Measurements from ENCODE around the gene PIK3AP1.
"Not testable (repeated sequence)": the region's sequence is repeated elsewhere in the genome, so short reads cannot be mapped to it uniquely, and the experiment has no call there.

The PIK3AP1 gene

DNA sequence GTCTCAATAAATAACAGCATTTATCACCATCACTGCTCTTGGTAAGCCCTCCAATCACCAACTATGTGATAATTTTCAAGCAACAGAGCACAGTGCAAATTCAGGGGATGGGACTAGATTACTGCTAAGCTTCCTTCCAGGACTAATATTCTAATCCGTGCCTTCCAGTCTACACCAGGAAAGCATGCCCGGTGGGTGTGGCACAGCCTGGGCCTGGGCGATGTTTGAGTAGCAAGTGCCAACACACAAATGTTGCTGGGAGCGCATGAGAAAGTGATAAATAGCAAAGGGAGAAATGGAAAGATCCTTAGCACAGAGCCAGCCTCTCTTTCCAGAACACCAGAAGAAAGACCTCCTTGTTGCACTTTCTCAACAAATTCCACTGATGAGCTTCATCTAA lies 120.0 kb downstream of the PIK3AP1 start:
- no peak for DNase-seq

DNA sequence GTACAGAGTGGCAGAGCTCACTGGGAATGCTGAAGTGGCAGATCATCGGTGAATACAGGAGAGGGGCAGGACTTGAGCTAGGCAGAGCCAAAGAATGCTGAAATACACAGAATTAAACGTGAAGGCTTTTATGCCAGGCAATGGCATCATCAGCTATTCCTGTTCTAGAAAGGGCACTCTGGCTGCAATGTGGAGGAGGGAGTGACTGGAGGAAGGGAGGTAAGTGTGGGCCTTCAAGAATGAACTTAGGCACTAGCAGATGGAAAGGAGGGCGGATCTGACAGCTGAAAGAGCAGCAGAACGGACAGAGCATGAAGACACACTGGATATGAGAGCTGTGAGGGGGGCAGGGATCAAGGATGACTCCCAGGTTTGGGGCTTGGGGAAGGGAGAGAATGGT lies 121.5 kb downstream of the PIK3AP1 start:
- no peak for DNase-seq

DNA sequence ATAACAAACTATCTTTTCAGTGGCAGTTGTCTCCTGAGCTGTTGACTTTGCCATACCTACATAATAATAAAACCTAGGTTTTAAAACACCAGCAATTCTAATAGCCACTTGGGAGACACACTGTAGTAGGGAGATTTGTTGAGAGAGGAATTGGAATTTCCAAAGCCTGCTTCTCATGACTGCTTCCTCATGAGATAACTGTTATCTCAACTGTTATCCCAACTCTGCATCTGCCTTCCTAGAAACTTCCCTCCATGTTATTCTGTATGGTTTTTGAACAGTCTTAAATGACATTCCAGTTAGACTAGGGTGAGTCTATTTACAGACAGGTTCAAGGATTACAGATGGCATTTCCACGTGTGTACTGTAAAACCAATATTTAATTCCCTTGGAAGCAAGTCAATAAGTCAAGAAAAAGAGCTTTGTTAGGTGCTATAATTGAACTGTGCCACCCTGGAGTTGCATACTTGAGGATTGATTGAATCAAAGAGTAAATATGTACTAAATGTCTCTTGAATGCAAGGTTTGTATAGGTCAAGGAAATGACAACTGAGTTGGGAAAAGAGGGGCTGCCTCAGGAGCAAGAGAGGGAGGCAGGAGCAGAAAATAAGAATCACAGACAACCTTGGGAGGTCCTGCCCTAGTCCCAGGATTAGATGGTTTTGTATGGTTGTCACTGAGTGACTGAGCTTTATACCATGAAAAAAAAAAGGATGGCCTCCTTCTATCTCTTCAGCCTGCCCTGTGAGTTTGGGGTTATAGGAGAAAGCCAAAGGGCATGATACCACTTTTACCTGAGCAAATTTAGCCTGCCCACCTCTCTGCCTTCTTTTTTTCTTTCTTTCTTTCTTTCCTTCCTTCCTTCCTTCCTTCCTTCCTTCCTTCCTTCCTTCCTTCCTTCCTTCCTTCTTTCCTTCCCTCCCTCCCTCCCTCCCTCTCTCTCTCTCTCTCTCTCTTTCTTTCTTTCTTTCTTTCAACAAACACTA lies 123.6 kb downstream of the PIK3AP1 start:
- DNase-seq = no peak

DNA sequence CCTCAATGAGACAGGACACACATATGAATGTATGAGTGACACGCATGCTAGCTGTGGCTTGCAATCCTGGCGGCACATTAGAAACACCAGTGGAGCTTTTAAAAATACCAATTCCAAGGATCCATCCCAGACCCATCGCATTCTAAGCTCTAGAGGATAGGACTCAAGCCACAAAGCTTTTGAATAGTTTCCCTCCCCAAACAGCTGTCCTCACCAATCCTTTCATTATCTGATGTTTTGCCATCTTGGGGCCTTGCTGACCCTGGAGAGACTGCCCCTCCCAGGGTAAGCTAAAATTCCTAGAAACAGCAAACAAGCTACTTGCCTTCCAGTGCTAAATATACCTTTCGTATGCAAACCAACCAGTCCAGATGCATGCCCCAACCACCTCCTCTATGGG lies 124.6 kb downstream of the PIK3AP1 start:
- DNase-seq = no peak

DNA sequence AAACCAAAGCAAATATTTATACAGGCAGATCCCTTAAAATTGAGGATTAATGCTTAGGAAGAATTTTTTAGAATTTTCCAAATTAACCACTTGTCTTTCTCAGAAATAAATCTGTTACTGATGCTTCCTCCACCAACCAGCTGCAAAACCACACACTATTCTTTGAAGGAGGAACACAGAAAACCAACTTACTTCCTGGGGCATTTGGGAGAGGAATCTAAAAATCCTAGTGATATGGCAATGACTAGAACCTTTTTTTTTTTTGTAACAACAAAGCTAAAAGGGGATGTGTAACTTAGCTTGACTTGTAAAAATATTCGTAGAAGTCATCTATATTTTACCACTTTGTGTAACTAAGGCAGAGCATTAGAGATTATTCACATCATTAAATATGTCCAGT lies 128.4 kb downstream of the PIK3AP1 start:
- DNase-seq = no peak

DNA sequence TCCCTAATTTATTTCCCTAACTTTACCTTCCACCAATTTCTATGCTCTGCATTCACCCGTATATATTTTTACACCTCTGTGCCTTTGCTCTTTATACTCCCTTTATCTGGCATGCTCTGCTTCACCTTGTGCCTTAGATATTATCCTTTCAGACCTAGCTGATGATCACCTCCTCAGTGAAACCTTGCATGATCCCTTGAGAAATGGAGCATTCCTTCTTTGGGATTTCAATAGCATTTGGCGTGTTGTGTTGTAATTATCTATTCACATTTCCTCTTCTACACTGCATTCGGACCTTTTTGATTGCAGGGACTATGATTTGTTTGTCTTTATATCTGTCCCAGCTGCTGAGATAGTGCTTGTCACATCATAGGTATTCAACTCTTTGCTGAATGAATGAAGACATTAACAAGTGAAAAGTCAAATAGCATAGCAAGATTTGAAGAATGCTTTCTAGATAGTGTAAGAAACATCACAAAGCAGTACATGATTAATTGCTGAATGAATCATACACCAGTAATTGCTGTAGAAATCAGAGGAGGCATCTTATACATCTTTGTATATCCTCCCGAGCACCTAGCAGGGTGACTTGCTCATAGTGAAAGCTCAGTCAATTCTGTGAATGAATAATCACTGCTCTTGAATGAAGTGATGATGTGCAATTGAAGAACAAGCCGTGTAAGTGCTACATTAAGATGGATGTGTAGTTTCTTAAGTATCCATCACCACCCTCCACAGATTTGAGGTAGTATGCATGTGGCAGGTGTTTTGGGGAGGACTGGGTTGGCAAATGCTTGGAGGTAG lies 131.5 kb downstream of the PIK3AP1 start:
- DNase-seq = peak; percentile 47

DNA sequence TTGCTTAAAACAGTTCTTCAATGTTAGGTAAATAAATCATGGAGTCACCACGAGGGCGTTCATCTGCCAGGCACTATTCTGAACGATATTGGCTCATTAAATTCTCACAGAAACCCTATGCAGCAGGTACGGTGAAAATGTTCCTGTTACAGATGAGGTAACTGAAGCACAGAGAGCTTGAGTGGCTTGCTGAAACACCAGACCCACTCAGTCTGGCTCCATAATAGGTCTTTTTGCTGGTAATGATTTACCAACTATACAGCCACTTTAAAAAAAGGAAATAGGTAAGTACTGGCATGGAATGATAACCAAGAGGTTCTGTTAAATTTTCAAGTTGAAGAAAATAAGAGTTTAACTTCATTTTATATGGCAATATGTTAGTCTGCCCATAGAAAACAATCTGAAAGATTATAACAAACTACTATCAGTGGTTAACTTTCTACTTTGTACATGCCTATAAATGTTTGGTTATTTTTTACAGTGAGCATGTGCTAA lies 132.2 kb downstream of the PIK3AP1 start:
- DNase-seq = no peak

DNA sequence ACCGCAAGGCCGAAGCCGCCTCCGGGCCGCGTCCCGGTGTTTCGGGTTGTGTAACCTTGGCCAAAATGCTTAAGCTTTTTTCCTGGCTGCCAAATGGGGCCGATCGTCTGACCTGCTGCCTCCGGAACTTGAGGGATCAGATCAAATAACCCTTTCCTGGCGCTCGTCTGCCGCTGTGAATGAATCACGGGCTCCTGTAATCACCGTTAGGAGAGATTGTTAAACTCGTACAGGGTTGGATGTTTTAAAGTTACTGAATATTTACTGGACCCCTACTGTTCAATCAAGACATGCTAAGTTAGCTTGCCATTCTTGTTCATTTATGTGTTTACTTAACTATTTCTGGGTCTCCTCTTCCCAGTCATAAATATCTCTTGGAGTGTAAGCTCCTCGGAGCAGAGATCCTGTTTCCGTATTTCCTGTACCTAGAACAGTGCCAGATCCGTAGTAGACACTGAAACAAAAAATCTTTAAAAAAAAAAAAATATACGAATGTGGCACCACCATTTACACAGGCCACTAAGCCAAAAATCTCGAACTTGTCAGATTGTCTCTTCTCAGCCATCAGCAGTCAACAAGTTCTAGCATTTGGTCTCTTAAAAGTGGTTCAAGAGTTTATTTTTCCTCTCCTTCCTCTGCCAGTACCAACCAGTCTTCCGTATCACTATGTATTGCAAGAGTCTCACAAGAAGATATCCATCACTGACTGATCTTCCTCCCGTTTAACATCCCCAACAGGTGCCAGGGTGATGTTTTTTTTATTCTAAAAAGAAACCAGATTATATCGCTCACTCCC lies 132.9 kb downstream of the PIK3AP1 start:
- DNase-seq = peak; percentile 58

DNA sequence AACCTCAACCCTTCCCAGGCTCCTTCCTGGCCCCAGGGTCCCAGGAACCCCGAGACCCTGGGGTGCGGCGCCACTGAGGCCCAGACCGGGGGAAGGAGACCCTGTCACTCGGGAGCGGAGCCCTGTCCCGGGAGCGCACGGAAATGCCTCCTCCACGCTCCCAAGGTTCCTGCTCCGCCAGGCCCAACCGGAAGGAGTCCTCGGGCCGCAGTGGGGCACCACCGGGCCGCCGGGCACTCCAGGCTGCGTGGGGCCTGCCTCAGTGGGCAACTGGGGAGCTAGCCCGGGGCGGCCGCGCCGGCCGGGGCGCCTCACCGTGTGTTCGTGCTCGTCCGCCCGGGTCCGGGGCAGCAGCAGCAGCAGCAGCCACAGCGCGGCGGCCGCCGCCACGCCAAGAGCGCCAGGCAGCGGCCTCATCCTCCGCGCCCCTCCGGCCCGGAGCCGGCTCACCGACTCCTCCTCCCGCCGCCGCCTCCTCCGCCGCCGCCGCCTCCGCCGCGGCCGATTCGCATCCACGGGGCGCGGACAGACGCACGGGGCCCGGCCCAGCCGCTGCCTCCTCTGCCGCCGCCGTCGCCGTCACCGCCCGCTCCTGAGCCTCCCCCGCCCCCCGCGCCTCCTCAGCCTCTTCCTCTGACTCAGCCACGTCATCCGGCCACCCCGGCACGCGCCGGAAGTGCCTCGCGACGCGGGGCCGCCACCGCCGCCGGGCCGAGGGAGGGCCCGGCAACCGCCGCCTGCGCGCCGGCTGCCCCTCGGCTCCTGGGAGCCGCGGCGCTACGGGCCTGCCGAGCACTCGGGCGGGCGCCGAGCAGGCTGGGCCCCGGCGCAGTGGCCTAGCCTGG lies 133.7 kb downstream of the PIK3AP1 start, which contains the start of gene TM9SF3:
TM9SF3 (minus strand) TSS at position 594 of the 845 bp plus-strand sequence; CDS start at position 417, 177 bp downstream.
- peak; percentile 95 for DNase-seq

DNA sequence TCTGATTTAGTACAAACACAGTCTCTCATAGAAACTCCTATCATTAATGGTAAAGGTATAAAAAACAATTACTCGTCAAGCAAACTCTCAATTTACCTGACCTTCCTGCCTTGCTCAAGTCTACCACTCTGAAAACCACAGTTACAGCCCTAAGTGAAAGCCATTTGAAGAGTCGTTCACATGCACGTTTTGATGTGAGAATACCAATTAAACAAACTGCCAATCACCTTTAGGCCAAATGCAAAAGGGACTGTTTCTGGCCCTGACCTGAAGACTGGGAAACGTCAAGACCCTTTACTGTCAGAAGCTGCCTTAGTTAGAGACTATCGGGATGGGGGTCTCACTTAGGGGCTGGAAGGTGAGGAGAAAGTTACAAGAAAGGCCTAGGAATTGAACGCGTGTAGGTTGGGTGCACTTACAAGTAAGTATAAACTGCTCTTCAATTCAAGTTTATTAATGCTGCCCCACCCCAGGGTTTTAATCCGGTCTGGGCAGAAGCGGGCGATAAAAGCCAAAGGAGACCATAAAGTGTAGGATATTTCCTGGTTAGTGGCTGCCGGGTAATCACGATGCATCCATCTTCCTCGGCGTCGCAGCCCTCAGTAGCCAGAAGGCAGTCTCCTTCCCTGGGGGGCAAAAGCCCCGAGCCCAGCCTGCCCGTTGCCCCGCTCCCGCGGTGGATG lies 134.4 kb downstream of the PIK3AP1 start:
- no peak for DNase-seq

DNA sequence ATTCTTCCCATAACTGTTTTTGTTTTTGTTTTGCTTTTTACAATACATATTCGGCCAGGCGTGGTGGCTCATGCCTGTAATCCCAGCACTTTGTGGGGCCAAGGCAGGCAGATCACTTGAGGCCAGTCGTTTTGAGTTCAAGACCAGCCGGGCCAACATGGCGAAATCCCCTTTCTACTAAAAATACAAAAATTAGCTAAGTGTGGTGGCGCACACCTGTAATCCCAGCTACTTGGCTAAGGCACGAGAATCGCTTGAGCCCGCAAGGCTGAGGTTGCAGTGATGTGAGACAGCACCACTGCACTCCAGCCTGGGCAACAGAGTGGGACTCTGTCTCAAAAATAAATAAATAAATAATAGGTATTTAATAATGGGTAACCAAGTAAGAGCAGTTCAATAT lies 135.8 kb downstream of the PIK3AP1 start:
- no peak for DNase-seq

DNA sequence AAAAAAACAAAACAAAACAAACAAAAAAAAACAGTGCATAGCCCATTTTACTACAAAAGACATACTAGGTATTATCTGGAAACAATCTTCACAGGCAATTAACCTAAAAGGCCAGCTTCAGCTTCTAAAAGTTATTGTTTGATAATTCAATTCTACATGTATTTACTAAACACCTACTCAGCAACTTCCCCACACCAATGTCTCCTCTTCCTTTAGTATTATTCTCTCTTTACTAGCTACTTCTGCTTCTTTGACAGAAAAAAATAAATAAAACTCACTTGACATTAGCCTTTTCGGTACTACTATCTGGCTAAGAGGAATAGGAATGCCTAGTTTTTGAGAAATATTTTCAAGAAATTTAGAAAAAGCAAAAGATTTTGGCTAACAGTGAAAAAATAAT lies 136.3 kb downstream of the PIK3AP1 start:
- DNase-seq = no peak

DNA sequence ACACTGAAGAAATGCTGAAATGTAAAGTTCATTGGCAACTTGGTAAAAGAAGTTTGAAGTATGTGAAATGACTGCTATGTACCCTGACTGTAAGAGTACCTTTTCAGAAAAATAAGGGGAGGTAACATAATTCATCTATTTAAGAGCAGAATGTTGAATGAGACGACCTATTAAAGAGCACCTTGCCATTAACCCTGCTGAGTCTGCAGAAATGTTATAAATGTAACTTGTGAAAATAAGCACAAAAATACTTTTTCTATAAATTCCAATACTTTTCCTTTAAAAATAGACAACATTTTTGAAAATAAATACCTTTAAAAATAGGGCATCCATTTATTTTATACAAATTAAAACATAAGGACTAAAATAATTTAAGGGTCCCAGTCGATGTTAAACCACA lies 141.2 kb downstream of the PIK3AP1 start:
- no peak for DNase-seq

DNA sequence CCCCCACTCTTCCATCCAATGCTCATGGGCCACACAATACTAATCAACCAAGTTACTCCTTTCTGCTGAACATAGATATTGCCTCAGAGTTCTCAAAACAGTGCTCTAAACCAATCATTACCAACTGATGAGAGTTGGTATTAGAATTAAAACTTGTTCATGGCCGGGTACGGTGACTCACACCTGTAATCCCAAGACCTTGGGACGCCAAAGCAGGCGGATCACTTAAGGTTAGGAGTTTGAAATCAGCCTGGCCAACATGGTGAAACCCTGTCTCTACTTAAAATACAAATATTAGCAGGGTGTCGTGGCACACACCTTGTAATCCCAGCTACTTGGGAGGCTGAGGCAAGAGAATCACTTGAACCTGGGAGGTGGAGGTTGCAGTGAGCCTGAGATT lies 141.7 kb downstream of the PIK3AP1 start:
- no peak for DNase-seq

DNA sequence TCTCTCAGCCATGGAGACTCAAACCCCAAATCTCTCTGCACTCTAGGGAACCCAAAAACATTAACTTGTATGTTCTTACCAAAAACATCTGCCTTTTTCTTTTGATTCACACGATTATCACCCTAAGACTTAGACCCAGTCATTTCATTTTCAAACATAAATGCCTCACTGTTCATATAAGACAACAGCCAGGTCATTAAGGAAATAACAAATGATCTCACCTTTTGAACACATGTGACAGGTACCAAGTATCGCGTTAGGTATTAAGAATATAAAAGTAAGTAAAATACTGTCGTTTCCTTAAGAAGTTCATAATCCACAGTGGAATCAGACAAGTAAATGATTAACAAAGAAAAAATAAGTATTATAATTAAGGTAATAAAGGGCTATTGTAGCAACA lies 142.3 kb downstream of the PIK3AP1 start:
- no peak for DNase-seq

DNA sequence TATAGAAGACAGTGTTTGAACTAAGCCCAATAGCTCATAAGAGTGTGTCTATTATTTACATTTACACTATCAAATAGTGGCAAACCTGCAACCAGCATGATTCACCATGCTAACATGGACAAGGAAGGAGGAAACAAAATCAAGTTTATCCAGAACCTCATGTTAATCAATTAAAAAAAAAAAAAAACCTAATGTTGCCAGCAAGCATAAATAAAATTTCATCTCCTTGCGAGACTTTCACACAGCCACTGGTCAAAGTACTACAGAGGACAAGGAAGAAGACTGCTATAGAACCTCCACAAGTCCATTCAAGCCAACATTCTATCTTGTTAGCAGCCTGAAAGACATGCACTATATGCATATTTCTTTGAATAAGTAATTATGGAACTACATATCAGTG lies 143.2 kb downstream of the PIK3AP1 start:
- DNase-seq = no peak

DNA sequence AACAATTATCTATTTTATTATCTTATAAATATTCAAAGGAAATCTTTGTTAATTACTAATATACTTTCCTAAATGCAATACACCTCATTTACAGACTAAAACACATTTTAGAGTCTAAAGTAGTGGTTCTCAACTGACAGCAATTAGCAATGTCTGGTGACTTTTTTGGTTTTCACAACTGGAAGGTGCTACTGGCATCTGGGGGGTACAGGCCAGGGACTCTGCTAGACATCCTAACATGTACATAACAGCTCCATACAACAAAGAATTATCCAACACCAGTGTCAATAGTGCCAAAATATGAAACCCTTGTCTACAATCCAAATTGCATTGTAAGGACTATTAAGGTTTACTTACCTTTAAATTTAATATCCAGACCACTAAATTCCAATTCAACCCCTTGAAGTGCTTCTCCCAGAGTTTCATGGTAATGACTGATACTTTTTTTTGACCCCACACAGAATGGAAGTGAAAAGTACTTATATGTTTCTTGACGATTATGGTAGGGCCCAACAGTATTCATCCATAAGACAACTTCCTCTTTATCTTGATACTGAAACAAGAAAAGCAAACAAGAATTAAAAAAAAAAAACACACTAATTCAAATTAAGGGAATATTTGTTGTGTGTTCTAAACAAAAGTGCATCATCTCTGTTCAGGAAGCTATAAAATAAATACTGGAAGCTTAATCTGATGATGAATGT lies 143.9 kb downstream of the PIK3AP1 start:
- no peak for DNase-seq

DNA sequence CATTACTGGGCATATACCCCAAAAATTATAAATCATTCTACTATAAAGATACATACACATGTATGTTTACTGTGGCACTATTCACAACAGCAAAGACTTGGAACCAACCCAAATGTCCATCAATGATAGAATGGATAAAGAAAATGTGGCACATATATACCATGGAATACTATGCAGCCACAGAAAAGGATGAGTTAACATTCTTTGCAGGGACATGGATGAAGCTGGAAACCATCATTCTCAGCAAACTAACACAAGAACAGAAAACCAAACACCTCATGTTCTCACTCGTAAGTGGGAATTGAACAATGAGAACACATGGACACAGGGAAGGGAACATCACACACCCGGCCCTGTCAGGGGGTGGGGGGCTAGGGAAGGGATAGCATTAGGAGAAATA lies 145.8 kb downstream of the PIK3AP1 start:
- DNase-seq = not testable (repeated sequence)

DNA sequence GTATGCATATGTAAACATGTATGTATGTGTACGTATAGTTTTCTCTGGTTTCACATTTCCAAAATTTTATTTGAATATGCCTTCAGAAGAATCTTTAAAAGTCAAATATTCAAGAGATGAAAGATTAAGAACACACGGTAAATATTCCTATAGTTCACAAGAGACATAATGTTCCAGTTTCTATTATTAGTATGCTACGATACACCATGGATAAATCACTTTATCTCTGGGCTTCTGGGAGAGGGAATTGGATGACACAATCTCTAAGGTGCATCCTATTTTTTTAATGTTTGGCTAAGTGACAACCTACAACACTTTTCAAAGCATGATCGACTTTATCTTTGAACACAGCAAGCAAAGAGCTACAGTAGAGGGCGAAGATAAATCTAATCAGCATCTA lies 147.3 kb downstream of the PIK3AP1 start:
- DNase-seq = no peak
